IMR-90 (cell line): ENCODE measurements around the gene EPB41L1. TPM values are rescaled to one million over a fixed set of nuclear protein-coding genes. Genes with fewer than 3 reads are reported as not detected.

Experiments used
- ATAC-seq: fragments of 200-7000 bp; cut with Tn5 transposase; 2 replicates; pipeline ENCODE4 v1.9.1; 2020; ENCODE audit warnings: low read depth, mild to moderate bottlenecking, moderate library complexity
- BruUV-seq: library from RNA; stranded (reverse); fragments of 400-500 nt; replicated peaks from 2 replicates; lab custom pipeline; 2021; lab: Mats Ljungman, UMichigan
- CTCF ChIA-PET: fragments of 300-600 bp; formaldehyde crosslinking; extraction: SDS; loops from one replicate; lab custom pipeline; 2021; ENCODE audit warnings: antibody characterized with exemption; lab: Yijun Ruan, JAX
- POLR2A ChIA-PET: fragments of 300-600 bp; sonication (Branson Sonifier 250); formaldehyde crosslinking; loops from one replicate; lab custom pipeline; 2022; ENCODE audit warnings: antibody characterized with exemption; ENCODE audit not compliant: unreplicated experiment; lab: Charles Lee
- DNase-seq: peaks from one replicate; pipeline ENCODE4 v3.0.0; 2013
- H2AFZ ChIP-seq: replicated peaks from 2 replicates; pipeline ENCODE3; 2013; ENCODE audit warnings: low read length, mild to moderate bottlenecking; ENCODE audit not compliant: poor library complexity
- H2AK5ac ChIP-seq: 2 replicates; pipeline ENCODE4 v1.6.1; 2013; ENCODE audit warnings: low read depth, low read length, inconsistent platforms
- H2AK9ac ChIP-seq: replicated peaks from 2 replicates; pipeline ENCODE3; 2013; ENCODE audit warnings: mild to moderate bottlenecking, low read depth, low read length, moderate library complexity; ENCODE audit not compliant: poor library complexity
- H2BK120ac ChIP-seq: 2 replicates; pipeline ENCODE4 v1.6.1; 2013; ENCODE audit warnings: low read depth, low read length, inconsistent platforms
- H2BK15ac ChIP-seq: 3 replicates; pipeline ENCODE4 v1.6.1; 2013; ENCODE audit warnings: low read depth, low read length, inconsistent platforms
- H2BK20ac ChIP-seq: 2 replicates; pipeline ENCODE4 v1.6.1; 2013; ENCODE audit warnings: low read depth, mild to moderate bottlenecking, inconsistent platforms, low read length, moderate library complexity
- H2BK5ac ChIP-seq: 2 replicates; pipeline ENCODE4 v1.6.1; 2013; ENCODE audit warnings: mild to moderate bottlenecking, low read depth, low read length, inconsistent platforms; ENCODE audit not compliant: poor library complexity, severe bottlenecking
- H3K14ac ChIP-seq: replicated peaks from 2 replicates; pipeline ENCODE4 v1.6.1; 2013; ENCODE audit warnings: low read depth, low read length, inconsistent platforms
- H3K18ac ChIP-seq: 2 replicates; pipeline ENCODE4 v1.6.1; 2013; ENCODE audit warnings: low read depth, low read length, control low read depth
- H3K23ac ChIP-seq: 2 replicates; pipeline ENCODE4 v1.6.1; 2013; ENCODE audit warnings: low read depth, low read length, inconsistent platforms
- H3K27ac ChIP-seq: 2 replicates; pipeline ENCODE4 v1.5.1; 2013; ENCODE audit warnings: mild to moderate bottlenecking, control low read depth, low read length; ENCODE audit not compliant: insufficient read depth
- H3K27me3 ChIP-seq: 2 replicates; pipeline ENCODE4 v1.6.1; 2013; ENCODE audit warnings: low read length; ENCODE audit not compliant: control insufficient read depth, insufficient read depth
- H3K36me3 ChIP-seq: 2 replicates; pipeline ENCODE4 v1.6.1; 2013; ENCODE audit warnings: low read length, mixed read lengths; ENCODE audit not compliant: control insufficient read depth, insufficient read depth
- H3K4ac ChIP-seq: 2 replicates; pipeline ENCODE4 v1.6.1; 2013; ENCODE audit warnings: low read depth, low read length, inconsistent platforms
- H3K4me1 ChIP-seq: 2 replicates; pipeline ENCODE4 v1.6.1; 2013; ENCODE audit warnings: low read length, mixed read lengths; ENCODE audit not compliant: control insufficient read depth, insufficient read depth
- H3K4me2 ChIP-seq: 2 replicates; pipeline ENCODE4 v1.6.1; 2013; ENCODE audit warnings: low read depth, mild to moderate bottlenecking, control low read depth, low read length, moderate library complexity
- H3K4me3 ChIP-seq: 2 replicates; pipeline ENCODE4 v1.5.1; 2013; ENCODE audit warnings: low read depth, mild to moderate bottlenecking, control low read depth, low read length, moderate library complexity; ENCODE audit not compliant: insufficient read depth
- H3K56ac ChIP-seq: 2 replicates; pipeline ENCODE4 v1.6.1; 2013; ENCODE audit warnings: low read length, inconsistent platforms; ENCODE audit not compliant: insufficient read depth; ENCODE audit errors: extremely low read depth
- H3K79me1 ChIP-seq, 2 experiments: 2 replicates each; pipeline ENCODE4 v1.6.1; 2013; ENCODE audit warnings: low read length in 2 of 2, inconsistent platforms in 1 of 2, low read depth in 1 of 2
- H3K9ac ChIP-seq: 2 replicates; pipeline ENCODE4 v1.6.1; 2013; ENCODE audit warnings: low read depth, low read length, control low read depth
- H3K9me1 ChIP-seq: 2 replicates; pipeline ENCODE4 v1.6.1; 2013; ENCODE audit warnings: low read length, inconsistent platforms; ENCODE audit not compliant: insufficient read depth
- H3K9me3 ChIP-seq: 2 replicates; pipeline ENCODE4 v1.6.1; 2013; ENCODE audit warnings: low read length; ENCODE audit not compliant: control insufficient read depth, insufficient read depth
- H4K20me1 ChIP-seq: 2 replicates; pipeline ENCODE4 v1.6.1; 2013; ENCODE audit warnings: low read length, inconsistent platforms; ENCODE audit not compliant: insufficient read depth
- H4K5ac ChIP-seq: 2 replicates; pipeline ENCODE4 v1.6.1; 2013; ENCODE audit warnings: mild to moderate bottlenecking, low read depth, low read length, control low read depth
- H4K8ac ChIP-seq, 2 experiments: 2 replicates each; pipeline ENCODE4 v1.6.1; 2013; ENCODE audit warnings: low read depth in 2 of 2, low read length in 2 of 2, control low read depth in 1 of 2, inconsistent platforms in 1 of 2
- H4K91ac ChIP-seq: 2 replicates; pipeline ENCODE4 v1.6.1; 2013; ENCODE audit warnings: low read depth, low read length, inconsistent platforms; ENCODE audit not compliant: insufficient read depth
- CHD1 ChIP-seq: IDR thresholded peaks from 2 replicates; pipeline ENCODE4 v1.6.1; 2012; ENCODE audit warnings: low read depth, low read length, improper control_type of control experiment
- ELK1 ChIP-seq: fragments of 150-350 bp; IDR thresholded peaks from 2 replicates; pipeline ENCODE4 v1.6.1; 2016; ENCODE audit warnings: low read depth, mild to moderate bottlenecking, low read length, moderate library complexity, borderline replicate concordance
- NFE2L2 ChIP-seq: fragments of 150-350 bp; IDR thresholded peaks from 2 replicates; pipeline ENCODE4 v1.6.1; 2016; ENCODE audit warnings: low read depth, mild to moderate bottlenecking, low read length
- POLR2A ChIP-seq: IDR thresholded peaks from 2 replicates; pipeline ENCODE4 v1.6.1; 2012; ENCODE audit warnings: mild to moderate bottlenecking, low read depth, low read length
- RCOR1 ChIP-seq: IDR thresholded peaks from 2 replicates; pipeline ENCODE4 v1.6.1; 2012; ENCODE audit warnings: mild to moderate bottlenecking, low read length, improper control_type of control experiment; ENCODE audit not compliant: insufficient replicate concordance
- WGBS, 2 experiments: methylation state at CpG; one replicate each; pipeline versions ENCODE4 v1.1.5 to v1.1.7; 2013; ENCODE audit warnings: missing lambda C conversion rate in 2 of 2; ENCODE audit not compliant: insufficient read length in 1 of 2; ENCODE audit errors: extremely low coverage in 2 of 2; 5-methylcytosine and 5-hydroxymethylcytosine counted together
- dilution Hi-C: fragments of 300-500 bp; cut with HindIII; formaldehyde crosslinking; loops from one replicate; pipeline ENCODE4 v1.14.3; 2018; ENCODE audit warnings: low sequenced_read_pairs; ENCODE audit not compliant: unreplicated experiment
- in situ Hi-C: fragments of 300-500 bp; cut with MboI; formaldehyde crosslinking; loops from 3 replicates; pipeline ENCODE4 v1.14.3; 2019; ENCODE audit warnings: low sequenced_read_pairs, inconsistent platforms, mixed read lengths
- intact Hi-C: fragments of 100-400 bp; cut with micrococcal nuclease; formaldehyde crosslinking; loops from 2 replicates; pipeline ENCODE4 v1.10.0; 2022
- polyA plus RNA-seq, 3 experiments: library from polyadenylated mRNA; depleted of rRNA; stranded (reverse); fragments of >200 nt; gene quantifications; 2 replicates each; pipeline ENCODE4 v1.2.3, GENCODE V29; 2012; ENCODE audit warnings: low replicate concordance in 1 of 3
- total RNA-seq: library from RNA; depleted of rRNA; stranded (reverse); fragments of >200 nt; gene quantifications from 2 replicates; pipeline ENCODE4 v1.2.3, GENCODE V29; 2012

EPB41L1 gene
- total and polyA plus RNA-seq, 2 of the 4 experiments (the other 2 are of a cell fraction): 12.5 to 33.7 TPM

GRCh38 chr20:36219671-36220220 lies 65.2 kb downstream of the EPB41L1 start:
- Histone ChIP-seq H2BK120ac (no peak overlapping the region), H3K9ac (no peak overlapping the region), H3K4ac (no peak overlapping the region), H3K23ac (no peak overlapping the region), H3K27me3 (no peaks in the 10 kb centered on the region), H3K4me1 (no peaks in the 10 kb centered on the region), H4K5ac (no peak overlapping the region), H3K56ac (no peak overlapping the region), H4K8ac (no peak overlapping the region), H3K36me3 (peaks cover 10% of the 10 kb centered on the region), H4K20me1 (no peaks in the 10 kb centered on the region), H3K4me2 (no peak overlapping the region), H4K91ac (no peak overlapping the region), H2AFZ (no peak overlapping the region), H3K18ac (no peak overlapping the region), H2BK5ac (no peak overlapping the region), H2AK9ac (no peak overlapping the region), H3K4me3 (no peak overlapping the region), H3K27ac (no peak overlapping the region), H2BK20ac (no peak overlapping the region), H2AK5ac (no peak overlapping the region), H3K9me1 (no peaks in the 10 kb centered on the region), H3K9me3 (no peaks in the 10 kb centered on the region), H3K14ac (no peak overlapping the region), H2BK15ac (no peak overlapping the region), H3K79me1 (no peaks in the 10 kb centered on the region)
- 93% methylated on average over 4 of the region's 17 CpGs; no CpG with 5 or more reads in 1 of the 2 experiments for WGBS, 2 experiments
- dilution Hi-C loops (no loop called here), intact Hi-C loops (no loop called here), in situ Hi-C loops (loop anchor here (25.0 kb wide), 1 partner anchor 693 kb away; no protein-coding TSS in a partner anchor)
- no TSS peak for BruUV-seq
- DNase-seq (no peak), ATAC-seq (no peak)
- TF ChIP-seq POLR2A (no peak), RCOR1 (no peak), CHD1 (no peak), NFE2L2 (no peak), ELK1 (no peak)
- CTCF ChIA-PET: no interaction called here
- POLR2A ChIA-PET: no interaction called here
